Transverse colon (tissue), 4 donors: ENCODE results near the gene IL9R. TPM values are rescaled to one million over a fixed set of nuclear protein-coding genes. Genes with fewer than 3 reads are reported as not detected.
"Not testable (repeated sequence)": the region's sequence is repeated elsewhere in the genome, so short reads cannot be mapped to it uniquely, and the experiment has no call there.

Experiments used
- DNase-seq: peaks from one replicate; pipeline ENCODE4 v3.0.0-alpha.2; 2019
- H3K27ac ChIP-seq, 4 donors: fragments of 200-600 bp; sonication (generic); 2 replicates each; pipeline ENCODE4 v1.5.1; 2016 to 2018; ENCODE audit warnings: inconsistent platforms in 4 of 4
- H3K27me3 ChIP-seq: fragments of 200-600 bp; sonication (generic); 2 replicates; pipeline ENCODE4 v1.5.1; 2017; ENCODE audit warnings: inconsistent platforms
- H3K36me3 ChIP-seq, 4 donors: fragments of 200-600 bp; sonication (generic); 2 replicates each; pipeline ENCODE4 v1.5.1; 2017 to 2019; ENCODE audit warnings: inconsistent platforms in 4 of 4
- H3K4me1 ChIP-seq, 4 donors: fragments of 200-600 bp; sonication (generic); 2 replicates each; pipeline ENCODE4 v1.5.1; 2017 to 2020; ENCODE audit warnings: inconsistent platforms in 4 of 4
- H3K4me3 ChIP-seq, 4 donors: fragments of 200-600 bp; sonication (generic); 1 replicate in 1 of 4; 2 replicates in 3 of 4; pipeline versions ENCODE4 v1.5.1 to v1.6.1; 2017 to 2019; ENCODE audit warnings: inconsistent platforms in 4 of 4
- H3K9me3 ChIP-seq, 2 donors: fragments of 200-600 bp; sonication (generic); 2 replicates each; pipeline ENCODE4 v1.5.1; 2017 to 2019; ENCODE audit warnings: inconsistent platforms in 2 of 2
- in situ Hi-C, 4 donors: fragments of 200-750 bp; cut with MboI; loops; one replicate each; pipeline versions ENCODE4 v1.15.0 to v1.15.1; 2017; ENCODE audit warnings: low sequenced_read_pairs in 3 of 4, low pct_ligation_motif_present in 1 of 4, low pct_unique_long_range_greater_than_20kb in 1 of 4
- intact Hi-C: fragments of 100-400 bp; cut with DNase I; formaldehyde crosslinking; loops from one replicate; pipeline ENCODE4 v1.15.1; 2023; ENCODE audit warnings: low total_unique reads
- total RNA-seq, 4 donors: library from RNA; depleted of rRNA; stranded (reverse); fragments of >200 nt; gene quantifications; one replicate each; pipeline ENCODE4 v1.1.0, GENCODE V29; 2016

Gene IL9R
- total RNA-seq, 4 donors from 2014 or later = 0.41 to 0.79 TPM; not detected in 2

DNA sequence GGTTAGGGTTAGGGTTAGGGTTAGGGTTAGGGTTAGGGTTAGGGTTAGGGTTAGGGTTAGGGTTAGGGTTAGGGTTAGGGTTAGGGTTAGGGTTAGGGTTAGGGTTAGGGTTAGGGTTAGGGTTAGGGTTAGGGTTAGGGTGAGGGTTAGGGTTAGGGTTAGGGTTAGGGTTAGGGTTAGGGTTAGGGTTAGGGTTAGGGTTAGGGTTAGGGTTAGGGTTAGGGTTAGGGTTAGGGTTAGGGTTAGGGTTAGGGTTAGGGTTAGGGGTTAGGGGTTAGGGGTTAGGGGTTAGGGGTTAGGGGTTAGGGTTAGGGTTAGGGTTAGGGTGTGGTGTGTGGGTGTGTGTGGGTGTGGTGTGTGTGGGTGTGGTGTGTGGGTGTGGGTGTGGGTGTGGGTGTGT is 33.0 kb downstream of the IL9R start:
- H3K4me3 ChIP-seq = not testable (repeated sequence)

More for the DNA sequence above, 33.0 kb downstream of the IL9R start:
- H3K27ac ChIP-seq, intact Hi-C loops, H3K36me3 ChIP-seq, DNase-seq, H3K4me1 ChIP-seq, H3K27me3 ChIP-seq, H3K9me3 ChIP-seq, in situ Hi-C loops: not testable (repeated sequence)

Other genes with a start within 250 kb of the IL9R start
- 10 to 100 TPM; 20.2 to 27.7 (median 23.9) TPM for gene VAMP7, start 116.4 kb upstream of the IL9R start, total RNA-seq